Measurements from ENCODE around the gene ARHGAP44. TPM values are rescaled to one million over a fixed set of nuclear protein-coding genes. Genes with fewer than 3 reads are reported as not detected.

ARHGAP44 gene
- total and polyA plus RNA-seq, 4 donors = 0.14 to 1.3 (median 0.42) TPM

GRCh38 chr17:12987120-12987519, 197.8 kb downstream of the ARHGAP44 start:
- 84% methylated on average over 12 of the region's 12 CpGs for whole genome bisulfite sequencing
- H3K36me3 ChIP-seq (ENCODE audit: control insufficient read depth in 4 of 4, insufficient read depth in 3 of 4, low read depth in 1 of 4, low read length in 3 of 4) = peaks cover 0 to 6% (median 5%) of the 10 kb centered on the region in 4 donors
- H3K9ac ChIP-seq (ENCODE audit: low read depth in 1 of 2, low read length in 2 of 2) = no peak overlapping the region
- H3K27me3 ChIP-seq (ENCODE audit: control insufficient read depth in 4 of 4, insufficient read depth in 4 of 4, low read length in 3 of 4) = no peaks in the 10 kb centered on the region
- DNase-seq (ENCODE audit: low spot score) = no peak
- H3K4me3 ChIP-seq (ENCODE audit: low read depth in 1 of 3, low read length in 3 of 3) = no peak overlapping the region
- no peaks in the 10 kb centered on the region for H3K9me3 ChIP-seq (ENCODE audit: control insufficient read depth in 4 of 4, low read length in 3 of 4)
- peaks cover 9 to 59% (median 38%) of the 10 kb centered on the region in 4 donors for H3K4me1 ChIP-seq (ENCODE audit: control insufficient read depth in 4 of 4, insufficient read depth in 4 of 4, low read length in 3 of 4)
- H3K27ac ChIP-seq (ENCODE audit: low read depth in 1 of 2, low read length in 2 of 2) = no peak overlapping the region
- TF ChIP-seq JUND (IDR thresholded peaks at IDR 0.05) (no peak), FOXA2 (IDR thresholded peaks at IDR 0.05) (no peak), RXRA (IDR thresholded peaks at IDR 0.05) (no peak)
- TF ChIP-seq, protein P1, sequence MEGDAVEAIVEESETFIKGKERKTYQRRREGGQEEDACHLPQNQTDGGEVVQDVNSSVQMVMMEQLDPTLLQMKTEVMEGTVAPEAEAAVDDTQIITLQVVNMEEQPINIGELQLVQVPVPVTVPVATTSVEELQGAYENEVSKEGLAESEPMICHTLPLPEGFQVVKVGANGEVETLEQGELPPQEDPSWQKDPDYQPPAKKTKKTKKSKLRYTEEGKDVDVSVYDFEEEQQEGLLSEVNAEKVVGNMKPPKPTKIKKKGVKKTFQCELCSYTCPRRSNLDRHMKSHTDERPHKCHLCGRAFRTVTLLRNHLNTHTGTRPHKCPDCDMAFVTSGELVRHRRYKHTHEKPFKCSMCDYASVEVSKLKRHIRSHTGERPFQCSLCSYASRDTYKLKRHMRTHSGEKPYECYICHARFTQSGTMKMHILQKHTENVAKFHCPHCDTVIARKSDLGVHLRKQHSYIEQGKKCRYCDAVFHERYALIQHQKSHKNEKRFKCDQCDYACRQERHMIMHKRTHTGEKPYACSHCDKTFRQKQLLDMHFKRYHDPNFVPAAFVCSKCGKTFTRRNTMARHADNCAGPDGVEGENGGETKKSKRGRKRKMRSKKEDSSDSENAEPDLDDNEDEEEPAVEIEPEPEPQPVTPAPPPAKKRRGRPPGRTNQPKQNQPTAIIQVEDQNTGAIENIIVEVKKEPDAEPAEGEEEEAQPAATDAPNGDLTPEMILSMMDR (IDR thresholded peaks at IDR 0.05; ENCODE audit: low read depth, low read length, missing input control) = no peak

GRCh38 chr17:12990041-12990808, 200.9 kb downstream of the ARHGAP44 start:
- Histone ChIP-seq H3K36me3 (ENCODE audit: control insufficient read depth in 4 of 4, insufficient read depth in 3 of 4, low read depth in 1 of 4, low read length in 3 of 4) (peaks cover 11 to 36% (median 31%) of the 10 kb centered on the region in 4 donors), H3K4me3 (ENCODE audit: low read depth in 1 of 3, low read length in 3 of 3) (no peak overlapping the region), H3K4me1 (ENCODE audit: control insufficient read depth in 4 of 4, insufficient read depth in 4 of 4, low read length in 3 of 4) (peaks cover 5 to 44% (median 29%) of the 10 kb centered on the region in 4 donors), H3K27ac (ENCODE audit: low read depth in 1 of 2, low read length in 2 of 2) (peak overlapping the region; percentile 75 to 85), H3K9me3 (ENCODE audit: control insufficient read depth in 4 of 4, low read length in 3 of 4) (no peaks in the 10 kb centered on the region), H3K9ac (ENCODE audit: low read depth in 1 of 2, low read length in 2 of 2) (no peak overlapping the region), H3K27me3 (ENCODE audit: control insufficient read depth in 4 of 4, insufficient read depth in 4 of 4, low read length in 3 of 4) (no peaks in the 10 kb centered on the region)
- 39% methylated on average over 25 of the region's 25 CpGs for whole genome bisulfite sequencing
- no peak for DNase-seq (ENCODE audit: low spot score)
- TF ChIP-seq TAF1 (conservative IDR thresholded peaks at IDR 0.05) (no peak), HNF4G (IDR thresholded peaks at IDR 0.05) (peak; percentile 76), HNF4A (conservative IDR thresholded peaks at IDR 0.05) (peak; percentile 93 to 96), EGR1 (IDR thresholded peaks at IDR 0.05; ENCODE audit: low read depth in 2 of 2) (peak; percentile 40 to 83), FOXA1 (IDR thresholded peaks at IDR 0.05) (no peak), GABPA (IDR thresholded peaks at IDR 0.05 in 1 of 2, conservative IDR thresholded peaks at IDR 0.05 in 1 of 2) (peak in 1 of 2 donors; percentile 72), FOXA2 (IDR thresholded peaks at IDR 0.05) (peak; percentile 78), JUND (IDR thresholded peaks at IDR 0.05) (peak in 1 of 2 donors; percentile 86), MAX (IDR thresholded peaks at IDR 0.05) (peak; percentile 97), YY1 (IDR thresholded peaks at IDR 0.05) (peak; percentile 88), NR2F2 (IDR thresholded peaks at IDR 0.05) (peak; percentile 96), RAD21 (IDR thresholded peaks at IDR 0.05) (peak; percentile 29 to 39), SP1 (IDR thresholded peaks at IDR 0.05) (peak; percentile 99), ZBTB33 (IDR thresholded peaks at IDR 0.05) (peak; percentile 88), ATF3 (IDR thresholded peaks at IDR 0.05) (no peak), RXRA (IDR thresholded peaks at IDR 0.05) (peak; percentile 97 to 99)
- TF ChIP-seq, protein P1 (IDR thresholded peaks at IDR 0.05; ENCODE audit: low read depth, low read length, missing input control) = no peak
- TF ChIP-seq, protein P2, sequence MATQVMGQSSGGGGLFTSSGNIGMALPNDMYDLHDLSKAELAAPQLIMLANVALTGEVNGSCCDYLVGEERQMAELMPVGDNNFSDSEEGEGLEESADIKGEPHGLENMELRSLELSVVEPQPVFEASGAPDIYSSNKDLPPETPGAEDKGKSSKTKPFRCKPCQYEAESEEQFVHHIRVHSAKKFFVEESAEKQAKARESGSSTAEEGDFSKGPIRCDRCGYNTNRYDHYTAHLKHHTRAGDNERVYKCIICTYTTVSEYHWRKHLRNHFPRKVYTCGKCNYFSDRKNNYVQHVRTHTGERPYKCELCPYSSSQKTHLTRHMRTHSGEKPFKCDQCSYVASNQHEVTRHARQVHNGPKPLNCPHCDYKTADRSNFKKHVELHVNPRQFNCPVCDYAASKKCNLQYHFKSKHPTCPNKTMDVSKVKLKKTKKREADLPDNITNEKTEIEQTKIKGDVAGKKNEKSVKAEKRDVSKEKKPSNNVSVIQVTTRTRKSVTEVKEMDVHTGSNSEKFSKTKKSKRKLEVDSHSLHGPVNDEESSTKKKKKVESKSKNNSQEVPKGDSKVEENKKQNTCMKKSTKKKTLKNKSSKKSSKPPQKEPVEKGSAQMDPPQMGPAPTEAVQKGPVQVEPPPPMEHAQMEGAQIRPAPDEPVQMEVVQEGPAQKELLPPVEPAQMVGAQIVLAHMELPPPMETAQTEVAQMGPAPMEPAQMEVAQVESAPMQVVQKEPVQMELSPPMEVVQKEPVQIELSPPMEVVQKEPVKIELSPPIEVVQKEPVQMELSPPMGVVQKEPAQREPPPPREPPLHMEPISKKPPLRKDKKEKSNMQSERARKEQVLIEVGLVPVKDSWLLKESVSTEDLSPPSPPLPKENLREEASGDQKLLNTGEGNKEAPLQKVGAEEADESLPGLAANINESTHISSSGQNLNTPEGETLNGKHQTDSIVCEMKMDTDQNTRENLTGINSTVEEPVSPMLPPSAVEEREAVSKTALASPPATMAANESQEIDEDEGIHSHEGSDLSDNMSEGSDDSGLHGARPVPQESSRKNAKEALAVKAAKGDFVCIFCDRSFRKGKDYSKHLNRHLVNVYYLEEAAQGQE (IDR thresholded peaks at IDR 0.05) = peak; percentile 85
